Kidney glomerular epithelial cell (primary cell): ENCODE measurements around the gene PBX3.

ENCODE experiments used
- DNase-seq: peaks from one replicate; lab custom pipeline; 2025; lab: John Stamatoyannopoulos, UW

PBX3 gene

GRCh38 chr9:125950880-125951471 is 203.8 kb downstream of the PBX3 start:
- DNase-seq, result no peak

- DNase-seq, result no peak
These were observed 206.3 kb downstream of the PBX3 start for GRCh38 chr9:125953314-125954019.

GRCh38 chr9:125956102-125956501 is 208.9 kb downstream of the PBX3 start:
- DNase-seq, result no peak

- no peak for DNase-seq
These were observed 212.1 kb downstream of the PBX3 start for GRCh38 chr9:125959315-125959714.

- DNase-seq, result no peak
These were observed 212.9 kb downstream of the PBX3 start for GRCh38 chr9:125959951-125960619.

GRCh38 chr9:125960626-125961025 is 213.5 kb downstream of the PBX3 start:
- DNase-seq, result no peak

GRCh38 chr9:125961072-125961471 is 213.9 kb downstream of the PBX3 start:
- DNase-seq, result no peak

GRCh38 chr9:125963932-125964331 is 216.8 kb downstream of the PBX3 start:
- no peak for DNase-seq

- DNase-seq, result no peak
These were observed 217.6 kb downstream of the PBX3 start for GRCh38 chr9:125964702-125965225.

GRCh38 chr9:125965477-125965876 is 218.3 kb downstream of the PBX3 start:
- DNase-seq, result no peak

GRCh38 chr9:125966466-125966865 is 219.3 kb downstream of the PBX3 start:
- DNase-seq, result no peak

- no peak for DNase-seq
These were observed 220.0 kb downstream of the PBX3 start for GRCh38 chr9:125966959-125967711.

- DNase-seq, result no peak
These were observed 221.7 kb downstream of the PBX3 start for GRCh38 chr9:125968714-125969374.

GRCh38 chr9:125969462-125969861 is 222.3 kb downstream of the PBX3 start:
- no peak for DNase-seq

GRCh38 chr9:125969868-125970267 is 222.7 kb downstream of the PBX3 start:
- no peak for DNase-seq

- no peak for DNase-seq
These were observed 223.2 kb downstream of the PBX3 start for GRCh38 chr9:125970340-125970739.

GRCh38 chr9:125971050-125971449 is 223.9 kb downstream of the PBX3 start:
- no peak for DNase-seq

- DNase-seq, result no peak
These were observed 225.0 kb downstream of the PBX3 start for GRCh38 chr9:125972012-125972729.

- DNase-seq, result no peak
These were observed 226.4 kb downstream of the PBX3 start for GRCh38 chr9:125973547-125973946.

- DNase-seq, result no peak
These were observed 227.5 kb downstream of the PBX3 start for GRCh38 chr9:125974705-125975104.

- DNase-seq, result no peak
These were observed 230.1 kb downstream of the PBX3 start for GRCh38 chr9:125977223-125977622.
